T-helper 9 cell (primary cell): ENCODE measurements around the gene CAPN12.

Source experiments
- DNase-seq: peaks from one replicate; pipeline ENCODE4 v3.0.0-alpha.2; 2020

Gene CAPN12

GRCh38 chr19:38737921-38738737 is 6.1 kb downstream of the CAPN12 start:
- no peak for DNase-seq

DNA sequence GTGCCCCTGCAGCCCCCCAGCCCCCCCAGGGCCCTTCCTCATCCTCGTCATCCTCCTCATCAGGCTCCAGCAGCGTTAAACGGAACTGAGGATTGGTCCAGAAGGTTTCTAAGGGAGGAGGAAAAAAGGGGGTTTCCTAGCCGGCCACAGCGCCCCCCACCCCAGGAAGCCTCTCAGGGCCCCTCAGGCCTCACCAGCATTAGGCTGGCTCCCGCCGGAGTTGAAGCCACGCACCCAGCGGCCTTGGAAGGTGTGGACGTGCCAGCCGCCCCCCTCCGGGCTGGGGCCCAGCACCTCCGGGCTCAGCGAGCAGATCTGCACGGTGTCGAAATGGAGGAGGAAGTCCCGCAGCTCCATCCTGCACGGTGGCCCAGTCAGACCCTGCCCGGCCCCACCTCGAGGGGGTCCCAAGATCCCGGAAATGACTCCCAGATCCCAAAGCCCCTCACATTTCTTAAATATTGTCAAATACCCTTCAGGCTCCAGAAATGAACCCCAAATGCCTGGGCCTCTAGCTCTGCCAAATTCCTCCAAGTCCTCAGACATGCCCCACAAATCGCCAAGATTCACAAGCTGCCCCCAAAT is 6.9 kb downstream of the CAPN12 start:
- DNase-seq = no peak

DNA sequence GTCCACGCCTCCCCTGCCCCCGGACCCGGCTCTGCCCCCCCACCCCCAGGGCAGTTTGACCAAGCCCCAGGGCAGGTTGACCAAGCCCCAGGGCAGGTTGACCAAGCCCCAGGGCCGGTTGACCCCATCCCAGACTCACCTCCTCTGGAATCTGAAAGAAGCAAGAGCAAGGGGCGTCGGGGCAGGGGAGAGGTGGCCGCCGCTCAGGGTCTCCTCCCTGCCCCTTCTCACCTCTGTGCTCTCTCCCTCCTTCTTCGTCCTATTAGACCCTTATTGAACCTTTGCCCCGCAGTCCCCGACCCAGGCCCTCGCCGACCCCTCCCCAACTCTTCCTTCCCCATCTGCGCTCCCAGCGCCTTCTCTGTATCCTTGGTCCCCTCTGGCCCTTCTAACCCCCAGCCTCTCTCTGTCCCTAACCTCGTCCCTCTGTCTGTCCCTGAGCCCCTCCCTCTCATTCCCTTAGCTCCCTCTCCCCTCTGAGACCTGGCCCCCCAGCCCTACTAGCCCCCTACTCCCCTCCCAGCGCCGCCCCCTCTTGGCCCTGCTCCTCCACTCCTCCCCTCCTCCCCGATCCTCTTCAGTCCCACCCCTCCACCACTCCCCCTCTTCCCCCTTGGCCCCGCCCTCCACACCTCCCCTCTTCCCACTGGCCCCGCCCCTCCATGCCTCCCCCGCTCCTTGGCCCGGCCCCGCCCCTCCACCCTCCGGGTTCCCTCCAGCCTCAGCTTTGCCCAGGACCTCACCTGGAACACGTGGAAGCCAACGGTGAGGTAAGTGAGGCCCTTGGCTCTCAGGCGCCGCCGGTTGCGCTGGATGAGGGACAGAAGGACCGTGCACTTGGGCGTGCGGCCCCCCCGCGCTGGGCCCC is 7.6 kb downstream of the CAPN12 start:
- DNase-seq = peak; percentile 71

- peak; percentile 61 for DNase-seq
Measured at GRCh38 chr19:38736036-38736412, 8.2 kb downstream of the CAPN12 start.

- peak; percentile 42 for DNase-seq
Measured at GRCh38 chr19:38735257-38735686, 9.0 kb downstream of the CAPN12 start.

GRCh38 chr19:38734426-38735256 is 9.6 kb downstream of the CAPN12 start:
- DNase-seq = peak; percentile 28

- DNase-seq = no peak
Measured at GRCh38 chr19:38734176-38734425, 10.2 kb downstream of the CAPN12 start.

- DNase-seq = no peak
Measured at GRCh38 chr19:38733493-38734175, 10.6 kb downstream of the CAPN12 start.

- DNase-seq = no peak
Measured at GRCh38 chr19:38733241-38733492, 11.1 kb downstream of the CAPN12 start.

DNA sequence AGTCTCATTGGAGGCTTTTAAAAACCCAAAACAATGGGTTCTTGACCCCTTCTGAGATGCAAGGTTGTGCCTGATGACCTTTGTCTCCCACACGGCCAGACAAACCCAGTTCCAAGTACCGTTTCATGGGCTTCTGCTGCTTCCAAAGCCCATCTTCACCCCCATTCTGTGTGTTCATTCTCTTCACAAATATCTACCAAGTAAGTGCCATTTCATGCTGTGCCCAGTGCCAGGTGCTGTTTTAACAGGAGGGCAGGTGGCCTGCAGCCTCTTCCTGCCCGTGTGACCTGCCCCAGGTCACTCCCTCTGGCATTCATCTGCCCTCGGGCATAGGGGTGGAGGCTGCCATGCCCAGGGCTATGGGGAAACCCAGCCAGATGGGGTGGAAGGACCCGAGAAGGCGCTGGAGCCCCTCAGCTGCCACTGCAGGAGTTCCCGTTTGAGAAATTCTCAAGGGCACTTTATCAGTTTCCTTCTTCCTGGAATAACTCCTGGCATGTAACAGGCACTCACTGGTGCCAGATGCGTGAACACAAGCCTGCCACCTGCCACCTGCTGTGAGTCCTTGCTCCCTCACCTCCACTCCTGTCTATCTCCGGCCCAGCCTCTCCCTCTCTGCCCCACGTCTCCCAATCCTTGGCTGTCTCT is 12.5 kb downstream of the CAPN12 start:
- no peak for DNase-seq

DNA sequence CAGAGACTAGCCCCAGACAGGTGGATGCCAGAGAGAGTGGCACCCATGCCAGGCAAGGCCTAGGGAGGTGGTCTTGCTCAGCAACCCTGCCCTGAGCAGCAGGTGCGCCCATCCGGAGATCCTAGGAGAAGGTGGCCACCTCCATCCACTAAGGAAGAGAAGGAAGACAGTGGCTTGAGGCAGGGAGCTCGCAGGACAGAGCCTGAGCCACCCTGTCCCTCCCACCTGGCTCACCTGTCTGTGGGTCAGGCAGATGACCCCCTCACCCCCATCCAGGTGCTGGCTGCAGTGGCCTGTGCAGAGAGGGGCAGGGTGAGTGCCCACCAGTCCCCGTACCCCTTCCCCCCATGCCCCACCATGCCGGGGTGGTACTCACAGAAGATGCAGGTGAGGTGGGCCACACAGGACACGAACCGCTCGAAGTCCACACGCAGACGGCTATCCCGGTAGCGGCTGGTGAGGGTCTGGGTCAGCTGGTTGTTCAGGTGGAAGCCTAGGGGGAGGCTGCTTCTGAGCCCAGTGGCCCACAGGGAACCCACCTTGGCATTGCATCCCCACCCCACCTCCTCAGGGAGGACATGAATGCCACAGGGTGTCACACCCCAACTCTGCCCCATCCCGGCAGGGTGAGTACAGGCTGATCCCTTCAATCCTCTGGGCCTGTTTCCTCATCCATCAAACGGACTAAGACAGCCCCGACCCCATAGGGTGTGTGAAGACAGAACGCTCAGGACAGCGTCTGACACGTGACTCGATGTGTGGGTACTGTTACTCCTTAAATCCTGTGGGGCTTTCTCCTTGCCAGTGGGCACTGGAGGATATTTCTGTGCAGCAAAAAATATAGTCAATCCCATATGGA is 13.3 kb downstream of the CAPN12 start:
- no peak for DNase-seq

- DNase-seq = no peak
Measured at GRCh38 chr19:38730470-38730730, 13.9 kb downstream of the CAPN12 start.

DNA sequence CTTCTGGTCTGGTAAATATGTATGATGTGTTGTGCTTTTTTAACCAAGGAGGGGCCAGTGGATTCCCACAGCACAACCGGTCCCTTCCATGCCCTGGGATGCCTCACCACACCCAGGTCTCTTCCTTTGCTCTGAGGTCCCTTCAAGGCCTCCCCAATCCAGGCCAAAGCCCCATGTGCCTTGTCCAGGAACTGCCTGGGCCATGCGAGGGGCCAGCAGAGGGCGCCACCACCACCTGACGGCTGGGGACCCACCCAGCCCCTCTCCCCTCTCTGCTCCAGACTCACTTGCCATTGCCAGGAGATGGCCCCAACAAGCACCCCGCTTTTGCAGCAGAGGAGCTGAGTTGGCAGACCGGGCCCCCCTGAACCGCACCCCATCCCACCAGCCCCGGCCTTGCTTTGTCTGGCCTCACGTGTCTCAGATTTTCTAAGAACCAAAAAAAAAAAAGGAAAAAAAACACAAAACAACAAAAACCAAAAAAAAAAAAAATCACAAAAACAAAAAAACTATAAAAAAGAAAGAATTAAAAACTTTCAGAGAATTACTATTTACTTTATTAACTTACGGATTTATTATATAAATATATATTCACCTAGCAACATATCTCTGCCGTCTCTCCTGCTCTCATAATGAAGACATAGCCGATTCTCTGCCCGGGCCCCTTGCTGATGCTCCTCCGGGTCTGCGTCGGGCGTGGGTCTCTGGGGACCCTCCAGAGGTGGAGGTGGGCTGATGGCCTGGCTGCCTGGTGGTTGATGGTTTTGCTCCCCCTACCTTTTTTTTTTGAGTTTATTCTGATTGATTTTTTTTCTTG is 14.4 kb downstream of the CAPN12 start:
- DNase-seq = peak; percentile 75

DNA sequence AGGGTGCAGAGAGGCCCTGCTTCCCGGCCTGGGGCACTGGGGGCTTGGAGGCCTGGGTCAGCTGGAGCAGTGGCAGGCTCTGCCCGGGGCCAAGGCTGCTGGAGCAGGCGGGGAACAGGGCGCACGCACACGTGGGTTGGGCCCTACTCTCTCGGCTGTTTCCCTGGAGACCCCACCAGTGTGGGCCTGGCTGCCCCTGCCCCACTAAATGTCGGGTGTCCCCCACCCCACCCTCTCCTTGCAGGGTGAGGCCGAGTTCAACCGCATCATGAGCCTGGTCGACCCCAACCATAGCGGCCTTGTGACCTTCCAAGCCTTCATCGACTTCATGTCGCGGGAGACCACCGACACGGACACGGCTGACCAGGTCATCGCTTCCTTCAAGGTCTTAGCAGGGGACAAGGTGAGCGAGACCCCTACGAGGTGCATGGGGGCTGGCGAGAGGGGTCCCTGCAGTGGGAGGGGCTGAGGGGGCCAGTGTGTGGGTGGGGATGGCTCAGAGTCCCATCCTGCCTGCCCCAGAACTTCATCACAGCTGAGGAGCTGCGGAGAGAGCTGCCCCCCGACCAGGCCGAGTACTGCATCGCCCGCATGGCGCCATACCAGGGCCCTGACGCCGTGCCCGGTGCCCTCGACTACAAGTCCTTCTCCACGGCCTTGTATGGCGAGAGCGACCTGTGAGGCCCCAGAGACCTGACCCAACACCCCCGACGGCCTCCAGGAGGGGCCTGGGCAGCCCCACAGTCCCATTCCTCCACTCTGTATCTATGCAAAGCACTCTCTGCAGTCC is 15.3 kb downstream of the CAPN12 start:
- DNase-seq = no peak

- no peak for DNase-seq
Measured at GRCh38 chr19:38727868-38728660, 16.2 kb downstream of the CAPN12 start.

DNA sequence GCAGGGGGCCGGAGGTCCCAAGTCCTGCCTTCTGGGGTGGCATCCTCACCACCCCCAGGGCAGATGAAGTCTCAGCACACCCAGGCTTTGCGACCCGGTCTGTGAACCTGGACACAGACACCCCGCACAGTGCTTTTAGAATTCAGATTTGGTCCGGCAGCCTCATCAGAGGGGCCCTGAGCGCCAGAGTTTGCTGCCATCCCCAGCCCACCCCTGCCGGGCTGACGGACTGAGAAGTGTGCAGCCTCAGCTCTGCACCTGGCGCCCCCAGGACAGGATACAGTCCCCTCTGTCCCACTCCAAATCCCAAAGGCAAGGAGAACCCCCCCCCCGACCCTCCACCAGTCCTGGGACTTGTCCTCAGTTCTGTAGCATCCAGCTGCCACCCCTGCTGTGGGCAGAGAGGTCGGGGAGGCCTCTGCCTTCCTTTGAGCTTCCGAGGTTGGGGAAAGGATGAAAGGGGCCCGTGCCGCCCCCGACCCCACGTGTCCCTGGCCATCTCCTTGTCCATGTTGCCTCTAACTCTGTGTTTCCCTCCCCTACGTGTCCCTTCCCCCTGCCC is 16.9 kb downstream of the CAPN12 start:
- DNase-seq = no peak

- no peak for DNase-seq
Measured at GRCh38 chr19:38726761-38727301, 17.4 kb downstream of the CAPN12 start.

DNA sequence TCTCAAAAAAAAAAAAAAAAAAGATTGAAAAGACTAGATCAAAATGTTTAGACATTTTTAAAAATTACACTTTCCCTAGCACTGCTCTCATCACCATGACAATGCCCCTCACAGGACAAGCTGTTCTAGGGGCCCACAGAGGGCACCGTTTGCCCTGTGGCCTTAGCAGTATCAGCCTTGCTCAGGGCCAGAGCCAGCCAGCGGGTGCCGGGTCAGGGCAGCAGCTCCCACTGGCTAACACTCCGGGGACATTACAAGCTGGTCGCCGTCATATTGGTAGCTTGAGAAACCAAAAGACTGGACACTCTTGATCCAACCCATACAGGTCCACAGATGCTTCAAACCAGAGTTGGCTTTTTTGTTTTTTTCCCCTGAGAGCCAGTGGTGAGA is 18.0 kb downstream of the CAPN12 start:
- DNase-seq = no peak
